ENCODE measurements around the gene RICTOR. TPM values are rescaled to one million over a fixed set of nuclear protein-coding genes. Genes with fewer than 3 reads are reported as not detected.

RICTOR gene
- total and polyA plus RNA-seq, 2 donors from 2014 or later, result 3.4 to 43.8 TPM

GRCh38 chr5:39009981-39010380 is 64.2 kb downstream of the RICTOR start:
- DNase-seq (no peak), FAIRE-seq (no peak)
- intact Hi-C loops (cut with DNase I), result no loop called here
- no peaks in the 10 kb centered on the region for H3K4me1 ChIP-seq (ENCODE audit: control insufficient read depth in 2 of 3, insufficient read depth in 2 of 3, low read depth in 1 of 3, low read length in 3 of 3)
- H3K27ac ChIP-seq (ENCODE audit: low read depth in 2 of 2, low read length in 2 of 2), result no peak overlapping the region
- peaks cover 0 to 5% (median 2%) of the 10 kb centered on the region in 3 donors for H3K36me3 ChIP-seq (ENCODE audit: control insufficient read depth in 2 of 3, insufficient read depth in 3 of 3, low read length in 3 of 3)
- H3K4me3 ChIP-seq (ENCODE audit: low read length in 3 of 3), result no peak overlapping the region
- no peak overlapping the region for H3K9ac ChIP-seq (ENCODE audit: low read length in 3 of 3)
- no peaks in the 10 kb centered on the region for H3K9me3 ChIP-seq (ENCODE audit: control insufficient read depth in 2 of 3, insufficient read depth in 1 of 3, low read length in 3 of 3)
- no peaks in the 10 kb centered on the region for H3K27me3 ChIP-seq (ENCODE audit: control insufficient read depth, insufficient read depth, low read length)
- no peak for TF ChIP-seq CTCF (IDR thresholded peaks at IDR 0.05; ENCODE audit: borderline replicate concordance, extremely low read depth, insufficient read depth)

- Histone ChIP-seq H3K27me3 (ENCODE audit: control insufficient read depth, insufficient read depth, low read length) (no peaks in the 10 kb centered on the region), H3K9ac (ENCODE audit: low read length in 3 of 3) (no peak overlapping the region), H3K4me3 (ENCODE audit: low read length in 3 of 3) (no peak overlapping the region), H3K27ac (ENCODE audit: low read depth in 2 of 2, low read length in 2 of 2) (no peak overlapping the region), H3K4me1 (ENCODE audit: control insufficient read depth in 2 of 3, insufficient read depth in 2 of 3, low read depth in 1 of 3, low read length in 3 of 3) (no peaks in the 10 kb centered on the region), H3K9me3 (ENCODE audit: control insufficient read depth in 2 of 3, insufficient read depth in 1 of 3, low read length in 3 of 3) (no peaks in the 10 kb centered on the region), H3K36me3 (ENCODE audit: control insufficient read depth in 2 of 3, insufficient read depth in 3 of 3, low read length in 3 of 3) (peaks cover 0 to 5% (median 2%) of the 10 kb centered on the region in 3 donors)
- intact Hi-C loops (cut with DNase I), result no loop called here
- TF ChIP-seq CTCF (IDR thresholded peaks at IDR 0.05; ENCODE audit: borderline replicate concordance, extremely low read depth, insufficient read depth), result no peak
- DNase-seq (no peak), FAIRE-seq (no peak)
These were observed 64.9 kb downstream of the RICTOR start for GRCh38 chr5:39009280-39009679.

- FAIRE-seq (no peak), DNase-seq (no peak)
- H3K4me1 ChIP-seq (ENCODE audit: control insufficient read depth in 2 of 3, insufficient read depth in 2 of 3, low read depth in 1 of 3, low read length in 3 of 3), result no peaks in the 10 kb centered on the region
- no peak overlapping the region for H3K27ac ChIP-seq (ENCODE audit: low read depth in 2 of 2, low read length in 2 of 2)
- H3K9ac ChIP-seq (ENCODE audit: low read length in 3 of 3), result no peak overlapping the region
- no peaks in the 10 kb centered on the region for H3K9me3 ChIP-seq (ENCODE audit: control insufficient read depth in 2 of 3, insufficient read depth in 1 of 3, low read length in 3 of 3)
- intact Hi-C loops (cut with DNase I), result no loop called here
- no peak for TF ChIP-seq CTCF (IDR thresholded peaks at IDR 0.05; ENCODE audit: borderline replicate concordance, extremely low read depth, insufficient read depth)
- H3K4me3 ChIP-seq (ENCODE audit: low read length in 3 of 3), result no peak overlapping the region
- no peaks in the 10 kb centered on the region for H3K36me3 ChIP-seq (ENCODE audit: control insufficient read depth in 2 of 3, insufficient read depth in 3 of 3, low read length in 3 of 3)
- no peaks in the 10 kb centered on the region for H3K27me3 ChIP-seq (ENCODE audit: control insufficient read depth, insufficient read depth, low read length)
These were observed 67.5 kb downstream of the RICTOR start for GRCh38 chr5:39006650-39007049.

- TF ChIP-seq CTCF (IDR thresholded peaks at IDR 0.05; ENCODE audit: borderline replicate concordance, extremely low read depth, insufficient read depth), result peak; percentile 44
- no peak overlapping the region for H3K4me3 ChIP-seq (ENCODE audit: low read length in 3 of 3)
- intact Hi-C loops (cut with DNase I), result no loop called here
- H3K4me1 ChIP-seq (ENCODE audit: control insufficient read depth in 2 of 3, insufficient read depth in 2 of 3, low read depth in 1 of 3, low read length in 3 of 3), result no peaks in the 10 kb centered on the region
- H3K36me3 ChIP-seq (ENCODE audit: control insufficient read depth in 2 of 3, insufficient read depth in 3 of 3, low read length in 3 of 3), result no peaks in the 10 kb centered on the region
- H3K27ac ChIP-seq (ENCODE audit: low read depth in 2 of 2, low read length in 2 of 2), result no peak overlapping the region
- H3K27me3 ChIP-seq (ENCODE audit: control insufficient read depth, insufficient read depth, low read length), result no peaks in the 10 kb centered on the region
- DNase-seq, result no peak
- FAIRE-seq, result no peak
- no peak overlapping the region for H3K9ac ChIP-seq (ENCODE audit: low read length in 3 of 3)
- no peaks in the 10 kb centered on the region for H3K9me3 ChIP-seq (ENCODE audit: control insufficient read depth in 2 of 3, insufficient read depth in 1 of 3, low read length in 3 of 3)
These were observed 68.5 kb downstream of the RICTOR start for GRCh38 chr5:39005566-39006232.
